Parathyroid adenoma (tissue), 2 donors: ENCODE results near the gene DCST1.
A peak's percentile ranks its signal among the peaks of the same experiment; 100 is the strongest.

ENCODE experiments used
- H2AFZ ChIP-seq: fragments of 300-600 bp; sonication (generic); one replicate; pipeline ENCODE4 v1.7.0; 2017; ENCODE audit warnings: antibody characterized with exemption, mild to moderate bottlenecking
- H3K27ac ChIP-seq: fragments of 300-600 bp; sonication (generic); one replicate; pipeline ENCODE4 v1.7.0; 2017
- H3K27me3 ChIP-seq: fragments of 300-600 bp; sonication (generic); one replicate; pipeline ENCODE4 v1.7.0; 2017; ENCODE audit warnings: low read length; ENCODE audit not compliant: control insufficient read depth, insufficient read depth
- H3K36me3 ChIP-seq: fragments of 300-600 bp; sonication (generic); one replicate; pipeline ENCODE4 v1.7.0; 2017; ENCODE audit warnings: low read length; ENCODE audit not compliant: control insufficient read depth, insufficient read depth
- H3K4me1 ChIP-seq: fragments of 300-600 bp; sonication (generic); one replicate; pipeline ENCODE4 v1.7.0; 2017; ENCODE audit warnings: control low read depth
- H3K4me2 ChIP-seq: fragments of 300-600 bp; sonication (generic); one replicate; pipeline ENCODE4 v1.7.0; 2017; ENCODE audit warnings: low read length
- H3K4me3 ChIP-seq: fragments of 300-600 bp; sonication (generic); one replicate; pipeline ENCODE4 v1.7.0; 2017; ENCODE audit warnings: low read depth, low read length
- H3K79me2 ChIP-seq: fragments of 300-600 bp; sonication (generic); one replicate; pipeline ENCODE4 v1.7.0; 2017; ENCODE audit warnings: control low read depth
- H3K9ac ChIP-seq: fragments of 300-600 bp; sonication (generic); one replicate; pipeline ENCODE4 v1.7.0; 2017; ENCODE audit warnings: mild to moderate bottlenecking
- H3K9me3 ChIP-seq: fragments of 300-600 bp; sonication (generic); one replicate; pipeline ENCODE4 v1.7.0; 2017; ENCODE audit warnings: low read length; ENCODE audit not compliant: control insufficient read depth
- CTCF ChIP-seq: fragments of 300-600 bp; sonication (generic); IDR thresholded peaks from one replicate; pipeline ENCODE4 v1.7.0; 2017; ENCODE audit warnings: antibody characterized with exemption, mild to moderate bottlenecking
- donor health status: primary hyperparathyroidism.

Gene DCST1

GRCh38 chr1:155016231-155016831, 17.3 kb upstream of the DCST1 start:
- Histone ChIP-seq H2AFZ (no peak overlapping the region), H3K4me3 (no peak overlapping the region), H3K36me3 (no peaks in the 10 kb centered on the region), H3K4me1 (peaks cover 23% of the 10 kb centered on the region), H3K27ac (no peak overlapping the region), H3K4me2 (no peak overlapping the region), H3K9ac (no peak overlapping the region), H3K27me3 (no peaks in the 10 kb centered on the region), H3K79me2 (no peaks in the 10 kb centered on the region), H3K9me3 (no peaks in the 10 kb centered on the region)
- TF ChIP-seq CTCF = no peak

- peak; percentile 93 for TF ChIP-seq CTCF
- Histone ChIP-seq H2AFZ (peak overlapping the region; percentile 50), H3K79me2 (no peaks in the 10 kb centered on the region), H3K9me3 (no peaks in the 10 kb centered on the region), H3K36me3 (no peaks in the 10 kb centered on the region), H3K9ac (no peak overlapping the region), H3K4me3 (peak overlapping the region; percentile 38), H3K4me2 (peak overlapping the region; percentile 80), H3K27me3 (no peaks in the 10 kb centered on the region), H3K27ac (peak overlapping the region; percentile 54), H3K4me1 (peaks cover 22% of the 10 kb centered on the region)
Observed at GRCh38 chr1:155017041-155017945, 16.3 kb upstream of the DCST1 start.

GRCh38 chr1:155017946-155018316, 15.7 kb upstream of the DCST1 start:
- H3K4me1 ChIP-seq = peaks cover 18% of the 10 kb centered on the region
- H3K27ac ChIP-seq = no peak overlapping the region
- no peaks in the 10 kb centered on the region for H3K79me2 ChIP-seq
- no peaks in the 10 kb centered on the region for H3K9me3 ChIP-seq
- H3K4me2 ChIP-seq = peak overlapping the region; percentile 80
- no peak overlapping the region for H2AFZ ChIP-seq
- no peaks in the 10 kb centered on the region for H3K36me3 ChIP-seq
- no peaks in the 10 kb centered on the region for H3K27me3 ChIP-seq
- H3K4me3 ChIP-seq = no peak overlapping the region
- no peak for TF ChIP-seq CTCF
- no peak overlapping the region for H3K9ac ChIP-seq

GRCh38 chr1:155018617-155019348, 14.8 kb upstream of the DCST1 start:
- H3K4me2 ChIP-seq = peak overlapping the region; percentile 30
- H3K36me3 ChIP-seq = no peaks in the 10 kb centered on the region
- no peak overlapping the region for H2AFZ ChIP-seq
- H3K27me3 ChIP-seq = no peaks in the 10 kb centered on the region
- peaks cover 17% of the 10 kb centered on the region for H3K4me1 ChIP-seq
- H3K4me3 ChIP-seq = no peak overlapping the region
- no peak overlapping the region for H3K9ac ChIP-seq
- no peaks in the 10 kb centered on the region for H3K79me2 ChIP-seq
- TF ChIP-seq CTCF = no peak
- H3K27ac ChIP-seq = peak overlapping the region; percentile 29
- H3K9me3 ChIP-seq = no peaks in the 10 kb centered on the region
